ENCODE results near the gene HMOX1.

Gene HMOX1

GRCh38 chr22:35404176-35404575 is 23.3 kb downstream of the HMOX1 start:
- Histone ChIP-seq H3K9me3 (ENCODE audit: insufficient read depth, low read length) (no peaks in the 10 kb centered on the region), H2AFZ (ENCODE audit: low read depth, low read length, severe bottlenecking) (no peak overlapping the region), H4K20me1 (ENCODE audit: low read depth, low read length) (no peaks in the 10 kb centered on the region), H3K27me3 (ENCODE audit: low read length) (no peaks in the 10 kb centered on the region), H3K4me2 (ENCODE audit: low read depth, low read length, poor library complexity, severe bottlenecking) (no peak overlapping the region), H3K79me2 (ENCODE audit: insufficient read depth, low read length) (peaks cover 23% of the 10 kb centered on the region), H3K9me2 (replicated peaks; ENCODE audit: insufficient read depth, low read length) (no peaks in the 10 kb centered on the region), H3K9ac (ENCODE audit: low read length) (no peak overlapping the region), H3K4me3 (ENCODE audit: insufficient read depth, low read length, poor library complexity, severe bottlenecking) (no peak overlapping the region), H3F3A (ENCODE audit: insufficient read depth) (no peaks in the 10 kb centered on the region), H3K36me3 (ENCODE audit: low read length) (peaks cover 14% of the 10 kb centered on the region; the same call in 1 of the 2 replicates), H3K27ac (ENCODE audit: low read depth, low read length) (no peak overlapping the region)
- TF ChIP-seq EZH2phosphoT487 (conservative IDR thresholded peaks at IDR 0.05; ENCODE audit: low read length) = no peak
- no peak for TF ChIP-seq CTCF (IDR thresholded peaks at IDR 0.05; ENCODE audit: insufficient read depth, low read length, poor library complexity, severe bottlenecking)

- peaks cover 10% of the 10 kb centered on the region for H3K79me2 ChIP-seq (ENCODE audit: insufficient read depth, low read length)
- no peaks in the 10 kb centered on the region for H4K20me1 ChIP-seq (ENCODE audit: low read depth, low read length)
- no peak overlapping the region for H3K27ac ChIP-seq (ENCODE audit: low read depth, low read length)
Observed at GRCh38 chr22:35406443-35406842, 25.5 kb downstream of the HMOX1 start.

GRCh38 chr22:35407362-35407761 is 26.5 kb downstream of the HMOX1 start:
- H3F3A ChIP-seq (ENCODE audit: insufficient read depth) = peaks cover 12% of the 10 kb centered on the region
- no peak overlapping the region for H3K4me2 ChIP-seq (ENCODE audit: low read depth, low read length, poor library complexity, severe bottlenecking)
- peaks cover 1% of the 10 kb centered on the region for H3K79me2 ChIP-seq (ENCODE audit: insufficient read depth, low read length)
- no peak overlapping the region for H2AFZ ChIP-seq (ENCODE audit: low read depth, low read length, severe bottlenecking)
- TF ChIP-seq EZH2phosphoT487 (conservative IDR thresholded peaks at IDR 0.05; ENCODE audit: low read length) = no peak
- TF ChIP-seq CTCF (IDR thresholded peaks at IDR 0.05; ENCODE audit: insufficient read depth, low read length, poor library complexity, severe bottlenecking) = no peak
- H3K36me3 ChIP-seq (ENCODE audit: low read length) = peaks cover 18% of the 10 kb centered on the region
- no peaks in the 10 kb centered on the region for H4K20me1 ChIP-seq (ENCODE audit: low read depth, low read length)
- no peaks in the 10 kb centered on the region for H3K9me2 ChIP-seq (replicated peaks; ENCODE audit: insufficient read depth, low read length)
- H3K9me3 ChIP-seq (ENCODE audit: insufficient read depth, low read length) = no peaks in the 10 kb centered on the region
- no peak overlapping the region for H3K27ac ChIP-seq (ENCODE audit: low read depth, low read length)
- no peaks in the 10 kb centered on the region for H3K27me3 ChIP-seq (ENCODE audit: low read length)
- no peak overlapping the region for H3K4me3 ChIP-seq (ENCODE audit: insufficient read depth, low read length, poor library complexity, severe bottlenecking)
- no peak overlapping the region for H3K9ac ChIP-seq (ENCODE audit: low read length)

More at GRCh38 chr22:35406443-35406842, 25.5 kb downstream of the HMOX1 start:
- no peak overlapping the region for H3K4me3 ChIP-seq (ENCODE audit: insufficient read depth, low read length, poor library complexity, severe bottlenecking)
- H3K9ac ChIP-seq (ENCODE audit: low read length) = no peak overlapping the region
- no peaks in the 10 kb centered on the region for H3K9me3 ChIP-seq (ENCODE audit: insufficient read depth, low read length)
- H3K27me3 ChIP-seq (ENCODE audit: low read length) = no peaks in the 10 kb centered on the region
- H3K36me3 ChIP-seq (ENCODE audit: low read length) = peaks cover 18% of the 10 kb centered on the region
- H2AFZ ChIP-seq (ENCODE audit: low read depth, low read length, severe bottlenecking) = no peak overlapping the region
- H3F3A ChIP-seq (ENCODE audit: insufficient read depth) = peaks cover 12% of the 10 kb centered on the region
- H3K9me2 ChIP-seq (replicated peaks; ENCODE audit: insufficient read depth, low read length) = no peaks in the 10 kb centered on the region
- H3K4me2 ChIP-seq (ENCODE audit: low read depth, low read length, poor library complexity, severe bottlenecking) = no peak overlapping the region
- TF ChIP-seq CTCF (IDR thresholded peaks at IDR 0.05; ENCODE audit: insufficient read depth, low read length, poor library complexity, severe bottlenecking) = no peak
